Measurements from ENCODE around the gene FXYD3. TPM values are rescaled to one million over a fixed set of nuclear protein-coding genes. Genes with fewer than 3 reads are reported as not detected.

Gene FXYD3
- total RNA-seq, 1 donor from 2014 or later, result not detected

DNA sequence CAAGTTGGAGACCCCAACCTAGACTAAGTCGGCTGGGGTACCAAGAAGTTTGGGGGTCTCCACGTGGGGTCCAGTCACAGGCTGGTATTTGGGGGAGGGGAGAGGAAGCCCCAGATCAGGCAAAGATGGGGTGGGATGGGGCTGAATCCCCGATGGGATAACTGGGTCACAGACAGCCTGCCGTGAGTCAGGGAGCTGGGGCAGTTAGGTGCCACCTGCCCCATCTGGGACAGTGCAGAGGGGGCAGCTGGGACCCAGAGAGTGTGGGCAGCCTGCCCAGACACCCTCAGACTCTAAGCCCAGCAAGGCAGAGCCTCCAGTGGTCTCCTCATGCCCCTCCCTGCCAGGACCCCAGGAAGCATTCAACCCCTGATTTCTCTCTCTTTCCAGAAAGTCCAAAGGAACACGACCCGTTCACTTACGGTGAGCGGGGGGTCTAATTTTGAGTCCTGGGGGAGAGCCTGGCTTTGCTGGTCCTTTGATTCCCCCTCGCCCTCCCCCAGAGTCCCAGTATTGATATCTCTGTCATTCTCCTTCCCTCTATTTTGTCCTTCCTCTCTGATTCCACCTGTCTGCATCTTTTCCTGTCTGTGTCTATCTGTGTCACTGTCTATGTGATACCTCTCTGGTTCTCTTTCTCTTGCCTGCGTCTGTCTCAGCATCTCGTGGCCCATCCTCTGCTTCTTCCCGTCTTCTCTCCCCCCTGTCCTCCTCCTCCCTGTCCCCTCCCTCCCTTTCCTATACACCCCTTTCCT lies 24.8 kb downstream of the FXYD3 start:
- H3K27me3 Mint-ChIP-seq (ENCODE audit: insufficient read depth), result peaks cover 14% of the 10 kb centered on the region
- H3K4me1 Mint-ChIP-seq (ENCODE audit: low read depth), result peaks cover 32% of the 10 kb centered on the region
- H3K36me3 Mint-ChIP-seq (ENCODE audit: low read depth), result peaks cover 2% of the 10 kb centered on the region
- no peaks in the 10 kb centered on the region for H3K9me3 Mint-ChIP-seq
- H3K4me3 Mint-ChIP-seq, result no peak overlapping the region
- intact Hi-C loops (cut with micrococcal nuclease), result loop anchor here (2.0 to 5.0 kb wide), 2 partner anchors 26 to 207 kb away; partner anchors contain the start of genes FFAR1 and FXYD3
- no peak overlapping the region for H3K27ac Mint-ChIP-seq
- no peak for DNase-seq (ENCODE audit: low spot score)

DNA sequence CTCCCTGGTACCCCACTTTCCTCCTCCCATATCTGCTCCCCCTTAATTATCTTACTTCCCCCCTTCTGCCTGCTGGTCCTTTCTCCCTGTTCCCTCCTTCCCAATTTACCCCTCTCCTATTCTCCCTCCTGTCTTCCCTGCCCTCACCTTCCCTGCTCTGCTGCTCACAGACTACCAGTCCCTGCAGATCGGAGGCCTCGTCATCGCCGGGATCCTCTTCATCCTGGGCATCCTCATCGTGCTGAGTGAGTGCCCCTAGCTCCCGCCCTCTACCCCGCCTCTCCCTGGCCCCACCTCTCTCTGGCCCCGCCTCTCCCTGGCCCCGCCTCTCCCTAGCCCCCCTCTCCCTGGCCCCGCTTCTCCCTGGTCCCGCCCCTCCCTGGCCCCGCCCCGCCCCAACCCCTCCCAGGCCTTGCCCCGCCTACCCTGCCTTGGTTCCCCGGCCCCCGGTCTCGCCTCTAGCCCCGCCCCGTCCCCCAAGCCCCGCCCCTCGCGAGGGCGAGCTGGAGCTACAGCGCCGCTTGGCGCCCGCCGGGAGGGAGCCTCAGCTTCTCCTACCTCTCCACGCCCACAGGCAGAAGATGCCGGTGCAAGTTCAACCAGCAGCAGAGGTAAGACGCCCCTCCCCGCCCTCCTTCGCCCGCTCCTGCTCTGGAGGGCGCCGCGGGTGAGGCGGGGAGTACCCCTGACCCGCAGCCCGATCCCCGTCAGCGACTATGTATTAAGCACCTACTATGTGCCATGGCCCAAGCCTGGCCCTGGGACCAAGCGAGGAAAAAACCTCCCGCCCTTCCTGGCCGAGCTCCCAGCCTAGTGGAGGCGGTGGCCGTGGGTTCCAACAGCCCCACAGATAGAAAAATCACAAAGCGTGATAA lies 25.6 kb downstream of the FXYD3 start:
- intact Hi-C loops (cut with micrococcal nuclease), result loop anchor here (1.0 to 5.0 kb wide), 7 partner anchors 12 to 507 kb away; partner anchors contain the start of genes COX6B1, FFAR1 and FXYD3
- Mint-ChIP-seq H3K9me3 (no peaks in the 10 kb centered on the region), H3K4me3 (peak overlapping the region; percentile 82), H3K27me3 (ENCODE audit: insufficient read depth) (peaks cover 14% of the 10 kb centered on the region), H3K36me3 (ENCODE audit: low read depth) (peaks cover 2% of the 10 kb centered on the region), H3K4me1 (ENCODE audit: low read depth) (peaks cover 25% of the 10 kb centered on the region), H3K27ac (peak overlapping the region; percentile 79)
- peak; percentile 90 for DNase-seq (ENCODE audit: low spot score)

DNA sequence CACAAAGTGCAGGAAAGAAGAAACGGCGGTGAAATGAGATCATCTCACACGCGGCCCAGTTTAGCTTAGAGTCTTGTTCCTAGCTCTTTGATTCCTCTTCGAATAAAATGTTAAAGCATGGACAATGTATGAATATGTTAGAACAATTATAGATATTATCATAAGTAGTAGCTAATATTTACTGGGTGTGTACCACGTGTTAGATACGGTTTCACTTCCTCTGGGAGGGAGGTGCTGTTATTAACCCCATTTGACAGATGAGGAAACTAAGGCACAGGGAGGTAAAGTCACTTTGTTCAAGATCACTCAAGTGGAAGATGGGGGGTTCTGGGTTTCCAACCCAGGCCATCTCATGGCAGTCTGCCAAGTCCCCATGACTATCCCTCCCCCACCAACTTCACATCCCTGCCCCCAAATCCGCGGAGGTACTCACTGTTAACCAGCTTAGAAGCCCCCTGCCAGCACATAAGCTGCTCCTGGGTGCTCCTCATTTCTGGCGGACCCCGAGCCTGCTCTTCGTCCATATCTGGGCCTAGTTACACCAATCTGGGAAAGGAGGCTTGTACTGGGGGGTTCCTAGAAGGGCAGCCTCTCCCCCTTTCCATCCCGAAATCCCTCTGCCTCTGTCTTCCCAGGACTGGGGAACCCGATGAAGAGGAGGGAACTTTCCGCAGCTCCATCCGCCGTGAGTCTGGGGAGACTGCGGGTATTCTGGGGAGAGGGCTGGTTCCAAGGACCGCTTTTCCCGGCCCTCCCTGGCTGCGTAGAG lies 26.4 kb downstream of the FXYD3 start:
- Mint-ChIP-seq H3K27ac (peak overlapping the region; percentile 79), H3K27me3 (ENCODE audit: insufficient read depth) (peaks cover 14% of the 10 kb centered on the region), H3K4me1 (ENCODE audit: low read depth) (peaks cover 30% of the 10 kb centered on the region), H3K36me3 (ENCODE audit: low read depth) (peaks cover 2% of the 10 kb centered on the region), H3K4me3 (peak overlapping the region; percentile 82), H3K9me3 (no peaks in the 10 kb centered on the region)
- intact Hi-C loops (cut with micrococcal nuclease), result loop anchor here (1.0 to 5.0 kb wide), 8 partner anchors 11 to 506 kb away; partner anchors contain the start of genes COX6B1, FFAR1 and FXYD3
- DNase-seq (ENCODE audit: low spot score), result no peak

DNA sequence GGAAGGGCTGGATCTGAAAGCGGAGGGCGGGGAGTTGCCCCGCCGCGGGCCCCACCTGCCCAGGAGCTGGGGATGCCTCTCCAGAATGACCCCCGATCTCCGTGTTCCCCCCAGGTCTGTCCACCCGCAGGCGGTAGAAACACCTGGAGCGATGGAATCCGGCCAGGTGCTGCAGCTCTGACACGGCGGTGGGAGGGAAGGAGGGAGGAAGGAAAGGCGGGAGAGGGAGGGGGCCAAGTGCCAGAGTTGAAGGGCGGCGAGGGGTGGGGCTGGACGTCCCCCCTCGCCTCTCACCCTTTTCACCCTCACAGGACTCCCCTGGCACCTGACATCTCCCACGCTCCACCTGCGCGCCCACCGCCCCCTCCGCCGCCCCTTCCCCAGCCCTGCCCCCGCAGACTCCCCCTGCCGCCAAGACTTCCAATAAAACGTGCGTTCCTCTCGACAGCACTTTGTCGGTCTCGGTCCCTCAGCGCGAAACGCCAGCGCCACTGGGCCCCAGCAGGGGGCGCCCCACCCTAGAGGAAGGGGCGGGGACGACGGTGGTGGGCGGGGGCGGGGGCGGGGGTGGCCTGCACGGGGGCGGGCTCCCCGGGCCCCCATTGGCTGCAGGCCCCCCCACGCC lies 27.1 kb downstream of the FXYD3 start:
- DNase-seq (ENCODE audit: low spot score), result peak; percentile 60
- no peak overlapping the region for H3K27ac Mint-ChIP-seq
- no peaks in the 10 kb centered on the region for H3K9me3 Mint-ChIP-seq
- H3K27me3 Mint-ChIP-seq (ENCODE audit: insufficient read depth), result peaks cover 14% of the 10 kb centered on the region
- intact Hi-C loops (cut with micrococcal nuclease), result loop anchor here (2.0 to 5.0 kb wide), 2 partner anchors 74 to 205 kb away; partner anchors contain the start of gene FFAR1
- H3K36me3 Mint-ChIP-seq (ENCODE audit: low read depth), result peaks cover 2% of the 10 kb centered on the region
- no peak overlapping the region for H3K4me3 Mint-ChIP-seq
- H3K4me1 Mint-ChIP-seq (ENCODE audit: low read depth), result peaks cover 30% of the 10 kb centered on the region

DNA sequence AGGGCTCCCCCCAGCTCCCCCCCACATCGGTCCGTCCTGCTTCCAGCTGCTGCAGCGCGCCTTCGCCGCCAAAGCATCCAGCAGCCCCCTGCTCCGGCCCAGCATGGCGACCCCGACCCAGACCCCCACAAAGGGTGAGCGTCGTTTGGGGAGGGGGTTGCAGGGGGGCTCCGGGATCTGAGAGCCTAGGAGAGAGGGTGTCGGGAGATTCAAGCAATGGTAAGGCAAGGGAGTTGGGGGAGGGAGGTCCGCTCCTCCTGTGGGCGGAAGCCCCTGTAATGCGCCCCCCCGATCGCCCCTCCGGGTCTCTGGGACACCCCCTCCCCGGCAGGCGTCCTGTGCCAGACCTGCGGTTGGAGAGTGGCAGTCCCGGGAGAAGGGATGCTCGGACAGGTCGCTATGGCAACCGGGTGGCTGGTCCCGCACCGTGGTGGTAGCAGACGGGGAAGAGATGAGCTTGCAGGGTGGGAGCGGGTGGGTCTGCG lies 27.6 kb downstream of the FXYD3 start, which contains the start of gene FXYD7:
Gene FXYD7, plus strand, starts transcription at position 25 of the 485 bp plus-strand sequence. Its CDS starts 79 bp downstream, at position 104.
- Mint-ChIP-seq H3K27me3 (ENCODE audit: insufficient read depth) (peaks cover 12% of the 10 kb centered on the region), H3K9me3 (no peaks in the 10 kb centered on the region), H3K27ac (no peak within 1 kb of the TSS), H3K4me1 (ENCODE audit: low read depth) (peaks cover 30% of the 10 kb centered on the region), H3K4me3 (peak within 1 kb of the TSS; percentile 26), H3K36me3 (ENCODE audit: low read depth) (peaks cover 2% of the 10 kb centered on the region)
- intact Hi-C loops (cut with micrococcal nuclease), result loop anchor here (2.0 to 5.0 kb wide), 2 partner anchors 74 to 204 kb away; partner anchors contain the start of gene FFAR1
- DNase-seq (ENCODE audit: low spot score), result no peak

DNA sequence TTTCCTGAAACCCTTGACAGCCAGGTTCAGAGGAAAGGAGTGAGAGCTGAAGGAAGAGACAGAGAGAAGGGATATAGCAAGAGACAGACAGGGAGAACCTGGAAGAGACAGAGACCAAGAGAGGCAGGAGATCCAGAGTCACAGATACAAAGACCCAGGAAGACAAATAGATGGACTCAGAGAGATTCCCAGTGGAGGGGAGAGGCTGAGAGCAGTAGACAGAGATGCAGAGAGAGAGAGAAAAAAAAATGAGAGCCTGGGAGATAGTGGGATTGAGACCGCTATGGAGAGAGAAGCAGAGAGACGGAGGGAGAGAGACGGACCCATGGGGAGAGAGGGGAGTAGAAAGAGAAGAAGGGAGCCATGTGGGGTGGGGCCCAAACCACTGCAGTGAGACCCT lies 28.2 kb downstream of the FXYD3 start:
- intact Hi-C loops (cut with micrococcal nuclease), result loop anchor here (2.0 to 5.0 kb wide), 2 partner anchors 73 to 203 kb away; partner anchors contain the start of gene FFAR1
- Mint-ChIP-seq H3K4me3 (peak overlapping the region; percentile 16), H3K36me3 (ENCODE audit: low read depth) (peaks cover 2% of the 10 kb centered on the region), H3K27ac (no peak overlapping the region), H3K27me3 (ENCODE audit: insufficient read depth) (peaks cover 12% of the 10 kb centered on the region), H3K9me3 (no peaks in the 10 kb centered on the region), H3K4me1 (ENCODE audit: low read depth) (peaks cover 30% of the 10 kb centered on the region)
- no peak for DNase-seq (ENCODE audit: low spot score)

DNA sequence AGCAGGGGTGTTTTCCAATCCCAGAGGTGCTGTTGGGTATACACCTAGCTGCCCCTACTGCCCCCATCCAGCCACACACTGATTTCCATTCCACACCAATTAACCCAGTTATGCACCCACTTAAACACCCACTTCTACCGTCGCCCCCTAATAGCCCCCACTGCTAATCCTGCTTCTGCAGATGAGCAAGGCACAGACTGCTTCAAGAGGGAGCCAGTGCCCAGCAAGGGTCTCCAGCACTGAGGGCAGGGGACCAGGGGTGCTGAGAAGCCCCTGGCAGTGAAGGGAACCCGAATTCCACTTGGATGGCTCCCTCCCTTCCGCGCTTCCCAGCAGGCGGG lies 28.6 kb downstream of the FXYD3 start:
- Mint-ChIP-seq H3K36me3 (ENCODE audit: low read depth) (peaks cover 2% of the 10 kb centered on the region), H3K27me3 (ENCODE audit: insufficient read depth) (peaks cover 12% of the 10 kb centered on the region), H3K4me1 (ENCODE audit: low read depth) (peaks cover 30% of the 10 kb centered on the region), H3K4me3 (no peak overlapping the region), H3K9me3 (no peaks in the 10 kb centered on the region), H3K27ac (no peak overlapping the region)
- no peak for DNase-seq (ENCODE audit: low spot score)
- intact Hi-C loops (cut with micrococcal nuclease), result loop anchor here (5.0 kb wide), 1 partner anchor 203 kb away; the partner anchor contains the start of gene FFAR1

DNA sequence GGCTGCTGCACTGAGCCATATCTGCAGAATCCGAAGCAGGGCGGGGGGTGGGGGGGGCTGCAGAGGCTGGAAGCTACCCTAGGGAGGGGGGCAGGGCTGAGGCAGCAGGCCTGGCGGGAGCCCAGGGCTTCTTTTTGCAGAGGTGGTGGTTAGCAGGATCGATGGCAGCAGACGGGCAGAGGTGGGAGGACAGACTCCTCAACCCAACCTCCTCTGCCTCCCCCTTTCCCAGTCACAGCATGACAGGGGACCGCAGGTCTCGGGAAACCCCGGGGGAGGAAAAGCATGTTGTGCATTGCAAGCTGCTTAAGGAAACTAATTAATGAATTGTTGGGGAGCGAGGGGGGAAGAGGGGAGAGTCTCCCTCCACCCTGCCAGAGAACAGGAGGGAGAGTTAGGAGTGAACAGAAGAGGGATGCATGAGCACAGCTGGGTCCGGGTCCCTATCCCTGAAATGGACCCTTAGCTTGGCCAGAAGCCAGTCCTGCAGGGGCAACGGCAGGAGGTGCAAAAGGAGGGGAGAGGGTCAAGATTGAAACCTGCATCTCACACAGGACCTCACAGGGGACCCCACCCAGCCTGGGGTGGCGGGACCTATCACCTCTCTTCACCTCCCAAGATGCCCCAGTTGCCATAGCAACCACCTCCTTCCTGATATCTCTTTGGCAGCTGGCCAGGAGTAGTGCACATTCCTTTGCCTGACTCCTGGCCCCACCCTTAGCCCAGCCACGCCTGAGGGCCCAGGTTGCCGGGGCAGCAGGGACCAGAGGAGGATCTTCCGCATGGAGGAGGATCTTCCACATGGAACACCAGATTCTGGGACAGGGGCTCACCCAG lies 29.2 kb downstream of the FXYD3 start:
- H3K36me3 Mint-ChIP-seq (ENCODE audit: low read depth), result peaks cover 2% of the 10 kb centered on the region
- H3K27ac Mint-ChIP-seq, result no peak overlapping the region
- DNase-seq (ENCODE audit: low spot score), result no peak
- H3K9me3 Mint-ChIP-seq, result no peaks in the 10 kb centered on the region
- no peak overlapping the region for H3K4me3 Mint-ChIP-seq
- H3K4me1 Mint-ChIP-seq (ENCODE audit: low read depth), result peaks cover 30% of the 10 kb centered on the region
- peaks cover 12% of the 10 kb centered on the region for H3K27me3 Mint-ChIP-seq (ENCODE audit: insufficient read depth)
- intact Hi-C loops (cut with micrococcal nuclease), result loop anchor here (5.0 kb wide), 1 partner anchor 202 kb away; the partner anchor contains the start of gene FFAR1

DNA sequence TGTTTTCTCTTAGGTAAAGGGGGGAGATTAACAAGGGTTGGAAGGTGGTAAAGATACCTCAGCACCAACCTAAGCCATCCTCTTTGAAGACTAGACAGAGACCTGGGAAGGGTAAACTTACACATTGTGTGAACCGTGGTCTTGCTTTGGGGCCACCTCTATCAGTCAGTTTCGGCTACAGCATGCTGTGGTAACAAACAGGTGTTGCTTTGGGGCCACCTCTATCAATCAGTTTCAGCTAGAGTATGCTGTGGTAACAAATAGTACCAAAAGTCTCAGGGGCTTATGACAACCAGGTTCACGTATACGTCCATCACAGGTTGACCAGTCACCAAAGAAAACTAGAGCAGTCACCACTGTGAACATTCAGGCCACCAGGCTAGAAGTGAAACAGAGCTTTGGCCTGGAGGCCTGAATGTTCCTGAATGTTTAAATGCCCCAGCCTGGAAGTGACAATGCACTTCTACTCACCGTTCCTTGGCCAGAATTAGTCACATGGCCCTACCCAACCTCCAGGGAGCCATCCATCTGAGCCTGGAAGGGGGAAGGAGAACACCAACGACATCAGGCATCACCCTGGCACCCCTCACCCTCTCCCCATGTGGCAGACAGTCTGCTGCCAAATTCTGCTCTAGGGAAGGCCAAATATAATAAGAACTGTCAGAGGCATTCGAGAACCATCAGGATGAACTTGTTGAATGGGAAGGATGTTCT lies 31.3 kb downstream of the FXYD3 start:
- peaks cover 2% of the 10 kb centered on the region for H3K36me3 Mint-ChIP-seq (ENCODE audit: low read depth)
- no peaks in the 10 kb centered on the region for H3K9me3 Mint-ChIP-seq
- H3K4me3 Mint-ChIP-seq, result no peak overlapping the region
- no peak for DNase-seq (ENCODE audit: low spot score)
- no peak overlapping the region for H3K27ac Mint-ChIP-seq
- intact Hi-C loops (cut with micrococcal nuclease), result no loop called here
- peaks cover 10% of the 10 kb centered on the region for H3K27me3 Mint-ChIP-seq (ENCODE audit: insufficient read depth)
- H3K4me1 Mint-ChIP-seq (ENCODE audit: low read depth), result peaks cover 15% of the 10 kb centered on the region

DNA sequence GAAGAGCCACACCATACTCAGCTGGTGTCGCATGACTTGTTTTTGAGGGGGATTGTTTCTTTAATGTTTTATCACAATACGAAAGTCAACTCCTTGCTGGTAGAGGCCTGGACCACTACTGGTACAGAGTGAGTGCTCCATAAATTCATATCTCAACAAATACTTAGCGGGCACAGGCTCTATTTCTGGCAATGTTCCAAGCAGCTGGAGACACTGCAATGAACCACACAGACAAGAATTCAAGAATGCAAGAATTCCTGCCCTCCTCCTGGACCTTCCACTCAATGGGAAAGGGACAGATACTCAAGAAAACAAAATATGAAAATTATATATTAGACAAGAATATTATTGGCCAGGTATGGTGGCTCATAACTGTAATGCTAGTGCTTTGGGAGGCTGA lies 33.8 kb downstream of the FXYD3 start:
- H3K27ac Mint-ChIP-seq, result no peak overlapping the region
- H3K27me3 Mint-ChIP-seq (ENCODE audit: insufficient read depth), result peaks cover 8% of the 10 kb centered on the region
- H3K4me3 Mint-ChIP-seq, result no peak overlapping the region
- intact Hi-C loops (cut with micrococcal nuclease), result no loop called here
- H3K4me1 Mint-ChIP-seq (ENCODE audit: low read depth), result peaks cover 16% of the 10 kb centered on the region
- H3K9me3 Mint-ChIP-seq, result no peaks in the 10 kb centered on the region
- H3K36me3 Mint-ChIP-seq (ENCODE audit: low read depth), result no peaks in the 10 kb centered on the region
- DNase-seq (ENCODE audit: low spot score), result no peak
